Stimulated activated CD4-positive, alpha-beta T cell treated with anti-CD3 and anti-CD28 coated beads, TNF-alpha, amount 100 ng/mL, for 24 hours (primary cell): ENCODE measurements around the gene MAPK1.
"Not testable (repeated sequence)": the region's sequence is repeated elsewhere in the genome, so short reads cannot be mapped to it uniquely, and the experiment has no call there.

Experiments
- DNase-seq, 3 experiments: peaks; one replicate each; pipeline ENCODE4 v3.0.0-alpha.2; 2020; ENCODE audit warnings: low read depth in 3 of 3

The MAPK1 gene

DNA sequence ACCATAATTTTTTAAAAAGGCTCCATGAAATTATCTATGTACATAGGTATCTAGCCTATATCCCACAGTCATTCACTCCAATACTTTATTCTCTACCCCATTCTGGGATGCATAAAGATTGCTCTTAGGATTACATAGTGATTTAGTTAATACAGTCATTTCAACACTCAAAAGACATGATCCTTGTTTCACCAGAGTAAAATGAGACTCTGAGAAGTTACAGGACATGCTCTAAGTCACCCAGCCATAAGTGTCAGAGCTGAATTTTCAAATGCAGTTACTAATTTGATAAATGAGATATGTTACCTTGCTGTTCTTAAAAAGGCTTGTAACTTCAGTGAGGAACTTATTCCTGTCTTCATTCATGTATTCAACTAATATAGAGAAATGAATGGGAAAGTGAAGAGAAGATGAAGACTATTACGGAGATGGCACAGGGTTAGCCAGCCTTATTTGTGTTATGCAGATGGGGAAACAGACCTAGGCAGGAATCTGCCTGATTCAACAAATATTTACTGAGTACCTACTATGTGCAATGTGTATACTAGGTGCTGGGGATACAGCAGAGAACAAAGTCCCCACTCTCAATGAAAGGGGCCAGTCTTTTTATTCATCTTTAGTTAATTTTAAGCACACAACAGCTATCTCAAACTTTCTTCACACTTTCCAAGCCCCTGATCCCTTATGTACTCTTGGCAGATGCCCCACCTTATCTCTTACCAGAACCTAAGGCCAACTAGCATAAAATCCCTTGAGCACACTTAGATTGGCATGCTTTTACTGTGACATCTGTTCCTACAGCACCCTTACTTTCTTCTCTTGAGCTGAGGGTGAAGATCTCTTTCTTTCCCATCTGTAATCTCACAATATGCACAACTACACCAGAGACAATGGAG, 21.6 kb downstream of the MAPK1 start:
- DNase-seq = no peak

DNA sequence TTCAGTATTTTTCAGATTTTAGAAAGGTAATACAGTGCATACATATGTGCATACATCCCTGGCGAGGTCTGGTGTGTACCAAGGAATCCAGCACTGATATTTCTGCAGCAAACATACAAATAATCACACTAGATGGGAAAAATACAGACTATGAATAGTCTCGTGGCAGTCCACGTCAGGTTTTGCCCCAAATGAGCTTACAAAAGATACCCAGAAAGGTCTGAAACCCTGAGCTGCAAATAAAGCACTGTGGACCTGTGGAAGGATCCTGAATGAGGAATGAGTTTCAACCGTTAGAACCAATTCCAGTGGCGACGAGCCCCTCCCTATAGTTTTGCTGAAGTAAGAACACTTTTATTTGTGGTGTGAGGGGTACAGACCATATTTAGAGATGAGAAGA, 24.5 kb downstream of the MAPK1 start:
- DNase-seq = no peak

DNA sequence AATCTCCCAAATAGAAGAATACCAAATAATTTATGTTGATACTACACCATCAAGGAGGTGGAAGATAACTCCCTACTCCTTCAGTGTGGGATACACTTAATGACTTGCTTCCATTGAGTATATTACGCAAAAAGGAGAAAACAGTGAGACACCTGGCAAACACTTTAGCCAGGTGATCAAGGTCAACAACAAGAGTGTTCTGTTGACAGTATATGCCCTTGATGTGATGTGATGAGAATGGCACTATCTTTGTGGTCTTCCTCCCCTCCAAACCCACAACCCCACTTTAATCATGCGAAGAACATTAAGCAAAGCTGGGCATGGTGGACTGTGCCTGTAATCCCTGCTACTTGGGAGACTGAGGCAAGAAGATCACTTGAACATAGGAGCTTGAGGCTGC, 26.0 kb downstream of the MAPK1 start:
- DNase-seq = no peak

DNA sequence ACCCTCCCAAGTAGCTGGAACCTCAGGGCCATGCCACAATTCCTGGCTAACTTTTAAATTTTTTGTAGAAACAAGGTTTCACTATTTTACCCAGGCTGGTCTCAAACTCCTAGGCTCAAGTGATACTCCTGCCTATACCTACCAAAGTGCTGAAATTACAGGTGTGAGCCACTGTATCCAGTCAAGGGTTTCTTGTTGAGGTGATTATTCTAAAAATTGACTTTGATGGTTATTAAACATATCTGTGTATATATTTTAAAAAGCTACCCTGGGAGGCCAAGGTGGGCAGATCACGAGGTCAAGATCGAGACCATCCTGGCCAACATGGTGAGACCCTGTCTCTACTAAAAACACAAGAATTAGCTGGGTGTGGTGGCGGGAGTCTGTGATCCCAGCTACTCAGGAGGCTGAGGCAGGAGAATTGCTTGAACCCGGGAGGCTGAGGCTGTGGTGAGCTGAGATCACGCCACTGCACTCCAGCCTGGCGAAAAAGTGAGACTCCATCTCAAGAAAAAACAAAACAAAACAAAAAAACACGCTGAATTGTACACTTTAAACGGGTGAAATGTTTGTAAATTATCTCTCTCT, 27.1 kb downstream of the MAPK1 start:
- no peak for DNase-seq

DNA sequence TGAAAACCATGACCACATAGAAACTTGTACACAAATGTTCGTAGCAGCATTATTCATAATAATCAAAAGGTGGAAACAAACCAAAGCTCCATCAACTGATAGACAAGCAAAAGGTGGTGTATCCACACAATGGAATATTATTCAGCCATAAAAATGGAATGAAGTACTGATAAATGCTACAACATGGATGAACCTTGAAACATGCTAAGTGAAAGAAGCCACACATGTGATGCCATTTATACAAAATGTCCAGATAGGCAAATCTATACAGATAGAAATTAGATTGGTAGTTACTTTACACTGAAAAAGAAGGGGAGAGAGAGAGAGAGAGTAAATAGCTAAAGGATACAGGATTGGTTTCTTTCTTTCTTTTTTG, 27.7 kb downstream of the MAPK1 start:
- DNase-seq = no peak

DNA sequence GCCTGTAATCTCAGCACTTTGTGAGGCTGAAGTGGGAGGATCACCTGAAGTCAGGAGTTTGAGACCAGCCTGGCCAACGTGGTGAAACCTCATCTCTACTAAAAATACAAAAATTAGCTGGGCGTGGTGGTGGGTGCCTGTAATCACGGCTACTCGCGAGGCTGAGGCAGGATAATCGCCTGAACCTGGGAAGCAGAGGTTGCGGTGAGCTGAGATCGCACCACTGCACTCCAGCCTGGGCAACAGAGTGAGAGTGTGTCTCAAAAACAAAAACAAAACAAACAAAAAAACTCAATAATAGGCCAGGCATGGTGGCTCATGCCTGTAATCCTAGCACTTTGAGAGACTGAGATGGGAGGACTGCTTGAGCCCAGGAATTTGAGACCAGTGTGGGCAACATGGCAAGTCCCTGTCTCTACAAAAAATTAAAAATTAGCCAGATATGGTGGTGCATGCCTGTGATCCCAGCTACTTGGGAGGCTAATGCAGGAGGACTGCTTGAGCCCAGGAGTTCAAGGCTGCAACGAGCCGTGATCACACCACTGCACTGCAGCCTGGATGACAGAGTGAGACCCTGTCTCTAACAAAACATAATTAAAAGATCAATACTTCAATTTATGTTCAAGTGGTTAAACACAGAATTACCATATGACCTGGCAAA, 28.2 kb downstream of the MAPK1 start:
- DNase-seq = not testable (repeated sequence)

DNA sequence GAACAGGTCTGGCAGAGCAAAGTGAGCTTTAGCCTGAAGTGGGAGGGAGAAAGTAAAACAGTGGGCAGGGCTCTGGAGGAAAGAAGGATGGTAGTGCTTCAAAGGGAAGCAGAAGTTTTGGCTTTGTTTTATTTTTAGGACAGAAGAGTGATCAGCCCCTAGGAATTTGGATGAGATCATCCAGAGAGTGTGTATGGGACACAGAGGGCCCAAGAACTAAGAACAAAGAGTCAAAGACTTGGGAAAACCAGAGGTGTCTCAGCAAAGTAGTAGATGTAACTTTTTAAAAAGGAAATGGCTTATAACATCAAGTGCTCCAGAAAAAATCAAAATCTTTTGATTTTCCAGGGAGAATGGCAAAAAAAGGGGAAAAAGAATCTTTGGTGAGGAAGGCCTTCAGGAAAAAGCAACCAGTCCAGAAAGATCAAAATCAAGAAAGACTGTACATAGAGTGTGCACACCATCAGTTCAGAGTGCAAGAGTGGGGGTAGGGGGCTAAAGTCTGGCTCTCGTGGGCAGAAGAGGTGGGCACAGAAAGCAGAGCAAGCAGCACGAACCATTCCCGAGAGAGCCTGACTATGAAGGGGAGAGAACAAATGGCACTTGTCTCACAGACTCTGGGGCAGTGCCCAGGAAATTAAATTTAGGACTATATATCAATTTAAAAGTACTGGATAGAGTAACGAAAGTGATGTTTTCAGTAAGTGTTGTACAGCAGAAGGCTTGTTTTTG, 30.0 kb downstream of the MAPK1 start:
- DNase-seq = no peak

DNA sequence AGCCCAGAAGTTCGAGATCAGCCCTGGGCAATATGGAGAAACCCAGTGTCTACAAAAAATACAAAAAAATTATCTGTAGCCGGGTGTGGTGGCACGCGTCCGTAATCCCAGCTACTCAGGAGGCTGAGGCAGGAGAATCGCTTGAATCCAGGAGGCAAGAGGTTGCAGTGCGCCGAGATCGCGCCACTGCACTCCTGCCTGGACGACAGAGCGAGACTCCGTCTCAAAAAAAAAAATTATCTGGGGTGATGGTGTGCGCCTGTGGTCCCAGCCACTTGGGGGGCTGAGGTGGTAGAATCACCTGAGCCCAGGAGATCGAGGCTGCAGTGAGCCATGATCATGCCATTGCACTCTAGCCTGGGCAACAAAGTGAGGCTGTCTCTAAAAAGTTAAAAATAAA, 31.0 kb downstream of the MAPK1 start:
- not testable (repeated sequence) for DNase-seq

DNA sequence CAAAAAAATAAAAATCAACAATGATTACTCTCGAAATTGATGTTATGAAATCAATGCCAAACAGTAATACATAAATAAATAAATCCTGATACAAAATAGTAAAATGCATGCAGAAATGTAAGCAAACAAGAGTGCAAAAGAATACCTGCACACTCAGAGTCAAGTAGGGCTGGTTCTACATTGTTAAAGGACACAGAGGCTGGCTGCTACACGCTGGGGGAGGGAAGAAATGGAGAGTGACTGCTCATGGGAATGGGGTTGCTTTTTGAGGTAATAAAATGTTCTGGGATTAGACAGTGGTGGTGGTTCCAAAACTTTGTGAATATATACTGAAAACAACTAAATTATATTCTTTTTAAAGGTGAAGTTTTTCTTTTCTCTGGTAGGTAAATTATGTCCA, 32.1 kb downstream of the MAPK1 start:
- no peak for DNase-seq

DNA sequence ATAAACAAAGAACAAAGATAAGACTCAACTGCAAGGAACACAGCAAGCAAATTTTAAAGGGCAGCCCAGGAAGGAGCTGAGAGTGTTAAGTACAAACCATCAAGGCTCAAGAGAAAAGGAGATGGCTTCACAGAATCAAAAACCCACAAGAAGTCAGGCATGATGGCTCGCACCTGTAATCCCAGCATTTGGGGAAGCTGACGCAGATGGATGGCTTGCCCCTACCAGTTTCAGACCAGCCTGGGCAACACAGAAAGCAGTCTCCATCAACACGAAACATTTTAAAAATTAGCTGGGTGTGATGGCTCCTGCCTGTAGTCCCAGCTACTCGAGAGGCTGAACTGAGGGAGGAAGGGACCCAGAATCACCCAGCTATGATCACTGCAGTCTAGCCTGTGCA, 32.6 kb downstream of the MAPK1 start:
- no peak for DNase-seq

DNA sequence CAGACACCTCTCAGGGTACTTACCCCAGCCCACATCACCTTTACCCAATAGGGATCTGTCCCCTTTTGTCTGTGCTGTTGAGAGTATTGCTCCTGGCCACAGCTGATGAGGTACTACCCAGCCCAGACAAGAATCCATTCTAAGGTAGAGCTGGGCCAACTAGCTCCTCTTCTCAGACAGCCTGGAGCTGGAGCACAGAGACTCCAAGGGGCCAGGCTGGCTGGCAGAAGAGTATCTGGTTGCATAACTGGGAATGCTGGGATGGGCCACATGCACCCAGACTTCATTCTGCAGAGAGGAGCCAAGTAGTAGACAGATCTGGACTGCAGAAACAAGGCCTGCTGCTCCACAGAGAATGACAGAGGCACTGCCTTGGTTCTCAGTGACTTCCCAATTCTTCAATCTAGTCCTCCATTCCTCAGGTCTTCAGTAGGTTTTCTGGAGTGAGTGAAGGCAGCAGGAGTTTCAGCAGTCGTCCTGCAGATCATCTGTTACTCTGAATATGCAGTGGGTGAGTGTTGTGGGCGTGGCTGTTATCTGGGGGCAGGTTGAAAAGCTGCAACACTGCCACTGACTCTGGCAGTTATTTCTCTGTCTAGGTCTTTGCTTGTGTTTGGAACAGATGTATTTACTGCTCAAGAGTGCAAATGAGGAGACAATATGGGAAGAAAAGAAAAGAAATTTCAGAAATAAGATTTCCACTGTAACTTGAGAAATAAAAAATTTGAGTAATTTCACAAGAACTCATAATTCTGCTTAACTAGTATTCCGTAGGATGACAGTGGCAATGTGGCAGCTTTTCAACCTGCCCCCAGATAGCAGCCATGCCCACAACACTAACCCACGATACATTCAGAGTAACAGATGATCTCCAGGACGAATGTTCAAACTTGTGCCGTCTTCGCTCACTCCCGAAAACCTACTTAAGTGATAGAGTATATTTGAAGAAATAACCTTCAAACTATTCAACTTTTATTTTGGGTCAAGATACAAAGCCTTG, 34.9 kb downstream of the MAPK1 start:
- DNase-seq = peak in 1 of 3 experiments; percentile 6

DNA sequence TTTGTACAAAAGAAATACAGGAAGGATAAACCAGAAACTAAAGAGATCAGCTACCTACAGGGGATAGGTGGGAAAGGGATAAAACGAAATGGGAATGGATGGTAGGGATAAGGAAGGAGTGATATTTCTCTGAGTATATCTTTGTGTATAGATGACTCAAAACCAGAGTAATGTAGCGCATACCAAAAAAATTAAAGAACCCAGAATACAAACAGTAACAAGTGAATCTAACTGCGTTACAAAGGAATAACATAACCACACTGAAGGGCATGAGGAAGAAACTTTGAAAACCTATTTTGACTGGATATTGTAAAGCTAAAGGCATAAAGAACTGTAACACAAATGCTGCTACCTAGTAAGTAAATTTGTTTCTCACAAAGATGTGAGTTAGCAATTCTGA, 37.9 kb downstream of the MAPK1 start:
- DNase-seq = no peak

DNA sequence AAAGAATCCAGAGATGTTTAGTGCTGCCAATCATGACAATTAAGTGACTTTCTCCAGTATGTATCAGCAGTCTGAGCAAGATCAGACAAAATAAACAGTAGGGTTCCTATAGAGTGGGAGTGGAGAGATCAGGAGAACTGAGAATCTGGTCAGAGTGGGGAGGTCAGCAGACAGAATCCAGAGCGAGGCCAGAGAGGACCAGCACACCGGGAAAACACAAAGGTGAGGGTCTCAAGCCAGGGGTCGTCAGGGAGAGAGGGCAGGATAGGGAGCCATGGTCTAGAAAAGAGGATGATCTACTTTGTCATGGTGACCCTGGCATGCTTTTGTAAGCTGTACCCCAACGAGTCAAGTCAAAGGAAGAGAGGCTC, 39.2 kb downstream of the MAPK1 start:
- DNase-seq = no peak

DNA sequence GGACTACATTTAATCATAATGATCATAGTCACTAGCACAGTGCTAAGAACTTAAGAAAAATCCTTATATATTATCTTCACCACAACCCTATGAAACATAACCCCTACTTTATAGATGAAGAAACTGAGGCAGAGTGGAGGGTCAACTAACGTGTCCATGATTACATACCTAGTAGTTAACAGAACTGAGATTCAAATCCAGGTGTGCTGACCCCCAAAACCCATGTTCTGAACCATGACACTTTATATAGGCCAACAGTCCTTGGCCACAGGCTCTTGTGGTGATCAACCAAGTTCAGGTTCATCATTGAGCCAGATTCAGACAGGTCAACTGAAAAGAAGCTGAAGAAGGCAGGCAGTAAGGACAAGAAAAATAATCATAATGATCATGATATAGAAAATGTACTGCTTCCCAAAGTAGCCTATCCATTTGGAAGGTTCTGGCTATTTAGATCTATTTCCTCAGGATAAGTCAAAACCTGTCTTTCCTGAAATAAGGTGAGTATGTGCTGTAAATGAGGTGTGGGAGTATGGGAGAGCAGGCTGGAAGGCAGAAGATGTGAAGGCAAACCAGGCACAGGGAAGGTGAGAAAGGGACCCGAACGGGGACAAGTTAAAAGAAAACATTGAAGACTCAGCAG, 39.7 kb downstream of the MAPK1 start:
- no peak for DNase-seq

DNA sequence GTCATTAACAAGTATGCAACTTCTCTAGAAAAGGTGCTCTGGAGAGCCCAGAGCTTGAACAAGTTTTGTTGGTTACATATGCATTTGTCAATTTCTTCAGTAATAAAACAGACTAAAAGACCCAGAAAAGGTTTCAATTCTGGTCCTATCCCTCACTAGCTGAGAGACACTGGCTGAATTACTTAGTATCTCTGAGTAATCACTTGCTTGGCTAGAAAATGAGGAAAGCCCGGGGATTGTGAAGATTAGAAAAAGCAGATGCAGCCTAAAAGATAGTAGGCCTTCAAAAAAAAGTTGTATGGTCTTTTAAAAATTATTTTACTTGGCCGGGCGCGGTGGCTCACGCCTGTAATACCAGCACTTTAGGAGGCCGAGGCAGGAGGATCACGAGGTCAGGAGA, 41.2 kb downstream of the MAPK1 start:
- DNase-seq = no peak

DNA sequence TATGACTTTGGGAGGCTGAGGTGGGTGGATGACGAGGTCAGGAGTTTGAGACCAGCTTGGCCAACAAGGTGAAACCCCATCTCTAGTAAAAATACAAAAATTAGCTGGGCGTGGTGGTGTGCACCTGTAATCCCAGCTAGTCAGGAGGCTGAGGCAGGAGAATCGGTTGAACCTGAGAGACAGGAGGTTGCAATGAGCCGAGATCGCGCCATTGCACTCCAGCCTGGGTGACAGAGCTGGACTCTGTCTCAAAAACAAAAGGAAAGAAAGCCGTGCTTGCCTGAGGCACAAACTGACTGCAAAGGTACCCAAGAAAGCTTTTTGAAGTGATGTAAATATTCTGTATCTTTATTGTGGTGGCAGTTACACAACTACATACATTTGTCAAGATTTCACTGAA, 42.5 kb downstream of the MAPK1 start:
- DNase-seq = not testable (repeated sequence)

DNA sequence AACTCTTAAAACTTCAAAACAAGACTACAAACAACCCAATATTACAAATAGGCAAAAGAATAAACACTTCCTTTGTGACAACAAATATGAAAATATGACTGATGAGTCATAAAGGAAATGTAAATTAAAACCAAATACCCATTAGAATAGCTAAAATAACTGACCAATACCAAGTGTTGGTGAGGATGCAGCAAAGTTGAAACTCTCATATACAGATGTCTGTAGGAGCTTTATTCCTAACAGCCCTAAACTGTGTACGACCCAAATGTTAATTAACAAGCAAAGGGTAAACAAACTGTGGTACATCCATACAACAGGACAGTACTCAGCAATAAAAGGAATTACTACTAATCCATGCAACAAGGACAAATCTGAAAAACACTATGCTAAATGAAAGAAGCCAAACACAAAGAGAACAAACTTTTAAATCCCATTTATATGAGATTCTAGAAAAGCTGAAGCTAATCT, 43.0 kb downstream of the MAPK1 start:
- no peak for DNase-seq

DNA sequence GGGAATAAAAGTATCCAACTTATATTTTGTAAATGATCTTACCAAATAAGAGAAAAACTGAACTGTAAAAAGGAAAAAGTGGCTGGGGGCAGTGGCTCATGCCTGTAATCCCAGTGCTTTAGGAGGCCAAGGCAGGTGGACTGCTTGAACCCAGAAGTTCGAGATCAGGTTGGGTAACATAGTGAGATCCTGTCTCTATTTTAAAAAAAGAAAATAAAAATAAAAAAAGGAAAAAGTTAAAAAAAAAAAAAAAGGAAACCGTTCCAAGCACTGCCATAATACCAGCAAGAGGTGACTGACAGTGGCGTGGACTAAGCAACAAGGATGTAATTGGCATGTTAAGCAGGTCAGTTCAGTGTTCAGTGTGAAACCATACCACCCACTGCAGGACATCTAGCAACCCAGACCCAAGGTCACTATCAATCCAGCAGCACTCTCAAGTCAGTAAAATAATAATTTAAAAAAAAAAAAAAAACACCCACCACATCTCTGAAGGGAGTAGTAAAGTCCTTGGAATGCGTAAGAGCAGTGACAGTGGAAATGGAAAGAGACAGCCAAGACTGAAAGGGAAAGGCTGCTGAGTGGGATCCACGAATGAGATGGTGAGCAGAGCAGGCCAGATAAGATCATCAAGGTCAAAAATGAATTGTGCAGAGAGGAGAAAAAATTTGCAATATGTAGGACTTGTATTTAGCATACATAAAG, 43.6 kb downstream of the MAPK1 start:
- no peak for DNase-seq

DNA sequence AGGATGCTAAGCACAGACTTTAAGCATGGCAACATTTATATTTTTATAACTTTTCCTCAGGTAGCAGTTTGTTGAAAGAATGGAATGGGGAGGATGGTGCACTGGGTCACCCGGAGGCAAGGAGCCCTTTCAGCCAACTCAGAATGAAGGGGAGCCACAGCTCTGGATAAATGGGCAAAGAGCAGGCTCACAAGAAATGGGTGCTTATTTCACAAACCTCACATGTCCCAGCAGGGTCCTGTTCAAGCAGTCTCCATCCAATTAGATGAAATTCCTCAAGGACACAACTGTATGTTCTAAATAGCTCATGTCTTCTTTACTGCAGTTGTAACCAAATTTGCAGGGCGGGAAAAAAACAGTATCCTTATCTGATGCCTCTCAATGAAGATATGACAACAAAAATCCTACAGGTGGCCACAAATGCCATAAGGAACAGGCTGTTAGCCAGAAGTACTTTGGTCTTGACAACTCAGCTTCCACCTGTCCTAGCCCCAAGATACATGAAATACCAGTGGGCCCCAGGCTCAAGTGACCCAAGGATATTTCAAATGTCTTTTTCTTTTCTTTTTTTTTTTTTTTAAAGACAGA, 48.2 kb downstream of the MAPK1 start:
- no peak for DNase-seq
